ENCODE results near the gene B3GNT8. TPM values are rescaled to one million over a fixed set of nuclear protein-coding genes. Genes with fewer than 3 reads are reported as not detected.

B3GNT8 gene
- total RNA-seq, 1 donor from 2014 or later = 35.8 TPM

DNA sequence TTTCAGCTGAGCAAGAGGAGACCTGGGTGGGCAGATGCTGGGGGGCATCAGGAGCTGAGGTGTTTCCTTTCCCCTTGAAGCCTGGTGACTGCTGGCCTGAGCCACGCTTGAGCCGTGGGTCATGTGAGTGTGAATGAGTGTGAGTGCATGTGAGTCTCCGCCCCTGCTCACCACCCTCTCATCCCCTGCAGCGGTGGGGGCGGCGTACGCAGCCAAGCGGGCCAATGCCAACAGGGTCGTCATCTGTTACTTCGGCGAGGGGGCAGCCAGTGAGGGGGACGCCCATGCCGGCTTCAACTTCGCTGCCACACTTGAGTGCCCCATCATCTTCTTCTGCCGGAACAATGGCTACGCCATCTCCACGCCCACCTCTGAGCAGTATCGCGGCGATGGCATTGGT, 5.2 kb downstream of the B3GNT8 start:
- no peaks in the 10 kb centered on the region for H3K27me3 ChIP-seq
- intact Hi-C loops (cut with DNase I) = no loop called here
- peaks cover 26% of the 10 kb centered on the region for H3K4me1 ChIP-seq
- H3K9me3 ChIP-seq = no peaks in the 10 kb centered on the region
- no peak for DNase-seq (ENCODE audit: extremely low spot score in 2 of 2)
- TF ChIP-seq, protein P1, sequence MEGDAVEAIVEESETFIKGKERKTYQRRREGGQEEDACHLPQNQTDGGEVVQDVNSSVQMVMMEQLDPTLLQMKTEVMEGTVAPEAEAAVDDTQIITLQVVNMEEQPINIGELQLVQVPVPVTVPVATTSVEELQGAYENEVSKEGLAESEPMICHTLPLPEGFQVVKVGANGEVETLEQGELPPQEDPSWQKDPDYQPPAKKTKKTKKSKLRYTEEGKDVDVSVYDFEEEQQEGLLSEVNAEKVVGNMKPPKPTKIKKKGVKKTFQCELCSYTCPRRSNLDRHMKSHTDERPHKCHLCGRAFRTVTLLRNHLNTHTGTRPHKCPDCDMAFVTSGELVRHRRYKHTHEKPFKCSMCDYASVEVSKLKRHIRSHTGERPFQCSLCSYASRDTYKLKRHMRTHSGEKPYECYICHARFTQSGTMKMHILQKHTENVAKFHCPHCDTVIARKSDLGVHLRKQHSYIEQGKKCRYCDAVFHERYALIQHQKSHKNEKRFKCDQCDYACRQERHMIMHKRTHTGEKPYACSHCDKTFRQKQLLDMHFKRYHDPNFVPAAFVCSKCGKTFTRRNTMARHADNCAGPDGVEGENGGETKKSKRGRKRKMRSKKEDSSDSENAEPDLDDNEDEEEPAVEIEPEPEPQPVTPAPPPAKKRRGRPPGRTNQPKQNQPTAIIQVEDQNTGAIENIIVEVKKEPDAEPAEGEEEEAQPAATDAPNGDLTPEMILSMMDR (IDR thresholded peaks at IDR 0.05) = no peak
- TF ChIP-seq POLR2A (IDR thresholded peaks at IDR 0.05) (no peak), POLR2AphosphoS5 (IDR thresholded peaks at IDR 0.05; ENCODE audit: insufficient read depth in 1 of 2, low read depth in 1 of 2) (no peak)
- peaks cover 6 to 60% of the 10 kb centered on the region in 2 donors for H3K36me3 ChIP-seq
- H3K4me3 ChIP-seq = no peak overlapping the region
- H3K27ac ChIP-seq = no peak overlapping the region

DNA sequence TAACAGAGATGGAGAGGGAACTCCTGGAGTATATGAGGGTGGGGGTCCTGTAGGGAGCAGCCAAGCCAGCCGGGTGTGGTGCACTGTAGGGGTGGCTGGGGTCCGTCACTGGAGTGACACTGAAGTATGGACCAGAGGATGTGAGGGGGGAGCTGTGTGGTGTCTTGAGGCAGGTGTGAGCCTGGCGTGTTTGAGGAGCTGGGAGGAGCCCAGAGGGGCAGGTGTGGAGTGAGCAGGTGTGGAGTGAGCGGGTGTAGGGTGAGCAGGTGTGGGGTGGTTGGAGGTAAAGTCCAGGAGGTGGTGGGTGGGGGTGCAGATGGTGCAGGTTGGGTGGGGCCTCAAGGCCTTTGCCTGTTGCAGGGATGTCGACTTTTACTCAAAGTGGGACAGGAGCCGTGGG, 5.9 kb downstream of the B3GNT8 start:
- H3K36me3 ChIP-seq = peaks cover 6 to 66% of the 10 kb centered on the region in 2 donors
- H3K4me1 ChIP-seq = peaks cover 19% of the 10 kb centered on the region
- intact Hi-C loops (cut with DNase I) = no loop called here

GRCh38 chr19:41420101-41420880, 6.9 kb downstream of the B3GNT8 start:
- no peak for DNase-seq (ENCODE audit: extremely low spot score in 2 of 2)
- Histone ChIP-seq H3K9me3 (no peaks in the 10 kb centered on the region), H3K27ac (no peak overlapping the region), H3K4me3 (no peak overlapping the region), H3K36me3 (peaks cover 6 to 69% of the 10 kb centered on the region in 2 donors), H3K4me1 (peaks cover 9% of the 10 kb centered on the region), H3K27me3 (no peaks in the 10 kb centered on the region)
- no peak for TF ChIP-seq POLR2AphosphoS5 (IDR thresholded peaks at IDR 0.05; ENCODE audit: insufficient read depth in 1 of 2, low read depth in 1 of 2)
- no peak for TF ChIP-seq POLR2A (IDR thresholded peaks at IDR 0.05)
- TF ChIP-seq, protein P1 (IDR thresholded peaks at IDR 0.05) = no peak
- intact Hi-C loops (cut with DNase I) = no loop called here

More for the DNA sequence above, 5.9 kb downstream of the B3GNT8 start:
- Histone ChIP-seq H3K27me3 (no peaks in the 10 kb centered on the region), H3K9me3 (no peaks in the 10 kb centered on the region), H3K4me3 (no peak overlapping the region), H3K27ac (no peak overlapping the region)
- TF ChIP-seq POLR2AphosphoS5 (IDR thresholded peaks at IDR 0.05; ENCODE audit: insufficient read depth in 1 of 2, low read depth in 1 of 2) (no peak), POLR2A (IDR thresholded peaks at IDR 0.05) (no peak)
- TF ChIP-seq, protein P1 (IDR thresholded peaks at IDR 0.05) = no peak
- no peak for DNase-seq (ENCODE audit: extremely low spot score in 2 of 2)

- intact Hi-C loops (cut with DNase I) = no loop called here
- no peaks in the 10 kb centered on the region for H3K9me3 ChIP-seq
- TF ChIP-seq POLR2A (IDR thresholded peaks at IDR 0.05) (no peak), POLR2AphosphoS5 (IDR thresholded peaks at IDR 0.05; ENCODE audit: insufficient read depth in 1 of 2, low read depth in 1 of 2) (no peak)
- TF ChIP-seq, protein P1 (IDR thresholded peaks at IDR 0.05) = no peak
- H3K27me3 ChIP-seq = no peaks in the 10 kb centered on the region
- DNase-seq (ENCODE audit: extremely low spot score in 2 of 2) = no peak
- no peak overlapping the region for H3K4me3 ChIP-seq
- H3K36me3 ChIP-seq = peaks cover 0 to 73% of the 10 kb centered on the region in 2 donors
- peaks cover 9% of the 10 kb centered on the region for H3K4me1 ChIP-seq
- H3K27ac ChIP-seq = no peak overlapping the region
These were observed 10.9 kb downstream of the B3GNT8 start for GRCh38 chr19:41416194-41416674.

DNA sequence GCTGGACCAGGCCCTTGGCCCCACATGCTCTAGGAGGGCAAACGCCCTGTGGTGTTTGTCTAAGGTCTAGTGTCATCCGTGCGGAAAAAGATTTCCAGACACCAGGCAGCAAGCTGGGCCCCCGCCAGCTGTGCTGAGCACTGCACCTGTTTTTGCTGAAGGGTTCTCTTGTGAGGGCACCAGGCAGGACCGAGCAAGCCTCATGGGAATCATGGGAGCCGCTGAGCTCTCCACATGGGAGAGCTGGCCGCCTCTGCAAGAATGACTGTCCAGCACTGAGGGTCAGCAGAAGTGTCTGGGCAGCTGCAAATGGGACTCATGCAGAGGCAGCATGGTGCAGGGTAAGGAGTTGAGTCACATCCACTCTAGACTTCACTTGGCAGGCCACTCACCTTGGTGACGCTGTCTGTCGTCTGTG, 12.0 kb downstream of the B3GNT8 start:
- H3K4me3 ChIP-seq = no peak overlapping the region
- DNase-seq (ENCODE audit: extremely low spot score in 2 of 2) = no peak
- H3K9me3 ChIP-seq = no peaks in the 10 kb centered on the region
- H3K4me1 ChIP-seq = peaks cover 16% of the 10 kb centered on the region
- no peak overlapping the region for H3K27ac ChIP-seq
- no peak for TF ChIP-seq POLR2AphosphoS5 (IDR thresholded peaks at IDR 0.05; ENCODE audit: insufficient read depth in 1 of 2, low read depth in 1 of 2)
- TF ChIP-seq, protein P1 (IDR thresholded peaks at IDR 0.05) = no peak
- TF ChIP-seq POLR2A (IDR thresholded peaks at IDR 0.05) = no peak
- intact Hi-C loops (cut with DNase I) = no loop called here
- H3K27me3 ChIP-seq = no peaks in the 10 kb centered on the region
- H3K36me3 ChIP-seq = peaks cover 0 to 76% of the 10 kb centered on the region in 2 donors

Data from vagina (tissue), 2 donors.